ENCODE data around the gene CLMN. TPM values are rescaled to one million over a fixed set of nuclear protein-coding genes. Genes with fewer than 3 reads are reported as not detected.

The CLMN gene, protein sequence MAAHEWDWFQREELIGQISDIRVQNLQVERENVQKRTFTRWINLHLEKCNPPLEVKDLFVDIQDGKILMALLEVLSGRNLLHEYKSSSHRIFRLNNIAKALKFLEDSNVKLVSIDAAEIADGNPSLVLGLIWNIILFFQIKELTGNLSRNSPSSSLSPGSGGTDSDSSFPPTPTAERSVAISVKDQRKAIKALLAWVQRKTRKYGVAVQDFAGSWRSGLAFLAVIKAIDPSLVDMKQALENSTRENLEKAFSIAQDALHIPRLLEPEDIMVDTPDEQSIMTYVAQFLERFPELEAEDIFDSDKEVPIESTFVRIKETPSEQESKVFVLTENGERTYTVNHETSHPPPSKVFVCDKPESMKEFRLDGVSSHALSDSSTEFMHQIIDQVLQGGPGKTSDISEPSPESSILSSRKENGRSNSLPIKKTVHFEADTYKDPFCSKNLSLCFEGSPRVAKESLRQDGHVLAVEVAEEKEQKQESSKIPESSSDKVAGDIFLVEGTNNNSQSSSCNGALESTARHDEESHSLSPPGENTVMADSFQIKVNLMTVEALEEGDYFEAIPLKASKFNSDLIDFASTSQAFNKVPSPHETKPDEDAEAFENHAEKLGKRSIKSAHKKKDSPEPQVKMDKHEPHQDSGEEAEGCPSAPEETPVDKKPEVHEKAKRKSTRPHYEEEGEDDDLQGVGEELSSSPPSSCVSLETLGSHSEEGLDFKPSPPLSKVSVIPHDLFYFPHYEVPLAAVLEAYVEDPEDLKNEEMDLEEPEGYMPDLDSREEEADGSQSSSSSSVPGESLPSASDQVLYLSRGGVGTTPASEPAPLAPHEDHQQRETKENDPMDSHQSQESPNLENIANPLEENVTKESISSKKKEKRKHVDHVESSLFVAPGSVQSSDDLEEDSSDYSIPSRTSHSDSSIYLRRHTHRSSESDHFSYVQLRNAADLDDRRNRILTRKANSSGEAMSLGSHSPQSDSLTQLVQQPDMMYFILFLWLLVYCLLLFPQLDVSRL
- 1.1 and 1.5 TPM in 2 replicates for total RNA-seq

GRCh38 chr14:95319312-95320077 is at the start of gene CLMN:
TSS of gene CLMN (minus strand) at chr14:95319908. CDS start at chr14:95319792, 116 bp downstream.
- H3K4me2 ChIP-seq (ENCODE audit: insufficient read depth, low read length), result peak within 1 kb of the TSS; percentile 80
- DNase-seq (ENCODE audit: insufficient read length, low spot score, missing footprints), result peak; percentile 94
- H3K27me3 ChIP-seq (ENCODE audit: insufficient read depth, low read length), result peaks cover 14% of the 10 kb centered on the region
- no peaks in the 10 kb centered on the region for H3K9me3 ChIP-seq (ENCODE audit: low read depth, low read length)
- H4K20me1 ChIP-seq (ENCODE audit: insufficient read depth, low read length), result no peaks in the 10 kb centered on the region
- TF ChIP-seq, protein P1, sequence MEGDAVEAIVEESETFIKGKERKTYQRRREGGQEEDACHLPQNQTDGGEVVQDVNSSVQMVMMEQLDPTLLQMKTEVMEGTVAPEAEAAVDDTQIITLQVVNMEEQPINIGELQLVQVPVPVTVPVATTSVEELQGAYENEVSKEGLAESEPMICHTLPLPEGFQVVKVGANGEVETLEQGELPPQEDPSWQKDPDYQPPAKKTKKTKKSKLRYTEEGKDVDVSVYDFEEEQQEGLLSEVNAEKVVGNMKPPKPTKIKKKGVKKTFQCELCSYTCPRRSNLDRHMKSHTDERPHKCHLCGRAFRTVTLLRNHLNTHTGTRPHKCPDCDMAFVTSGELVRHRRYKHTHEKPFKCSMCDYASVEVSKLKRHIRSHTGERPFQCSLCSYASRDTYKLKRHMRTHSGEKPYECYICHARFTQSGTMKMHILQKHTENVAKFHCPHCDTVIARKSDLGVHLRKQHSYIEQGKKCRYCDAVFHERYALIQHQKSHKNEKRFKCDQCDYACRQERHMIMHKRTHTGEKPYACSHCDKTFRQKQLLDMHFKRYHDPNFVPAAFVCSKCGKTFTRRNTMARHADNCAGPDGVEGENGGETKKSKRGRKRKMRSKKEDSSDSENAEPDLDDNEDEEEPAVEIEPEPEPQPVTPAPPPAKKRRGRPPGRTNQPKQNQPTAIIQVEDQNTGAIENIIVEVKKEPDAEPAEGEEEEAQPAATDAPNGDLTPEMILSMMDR (IDR thresholded peaks at IDR 0.05; ENCODE audit: extremely low read depth, low read depth, low read length), result no peak
- H3K4me3 ChIP-seq (ENCODE audit: insufficient read depth, low read length), result peak within 1 kb of the TSS; percentile 65
- peaks cover 5% of the 10 kb centered on the region for H3K4me1 ChIP-seq (ENCODE audit: insufficient read depth, low read length)
- H3K27ac ChIP-seq (ENCODE audit: low read depth, low read length), result no peak within 1 kb of the TSS
- no peaks in the 10 kb centered on the region for H3K79me2 ChIP-seq (ENCODE audit: insufficient read depth, low read length)
- H3K36me3 ChIP-seq (ENCODE audit: insufficient read depth, low read length), result no peaks in the 10 kb centered on the region
- no peak within 1 kb of the TSS for H2AFZ ChIP-seq (ENCODE audit: low read length)

GRCh38 chr14:95365401-95365800 is 45.7 kb upstream of the CLMN start:
- Histone ChIP-seq H4K20me1 (ENCODE audit: insufficient read depth, low read length) (no peaks in the 10 kb centered on the region), H3K27ac (ENCODE audit: low read depth, low read length) (no peak overlapping the region), H3K36me3 (ENCODE audit: insufficient read depth, low read length) (no peaks in the 10 kb centered on the region), H3K4me2 (ENCODE audit: insufficient read depth, low read length) (no peak overlapping the region), H3K9me3 (ENCODE audit: low read depth, low read length) (no peaks in the 10 kb centered on the region), H3K79me2 (ENCODE audit: insufficient read depth, low read length) (no peaks in the 10 kb centered on the region), H2AFZ (ENCODE audit: low read length) (no peak overlapping the region), H3K27me3 (ENCODE audit: insufficient read depth, low read length) (peaks cover 10% of the 10 kb centered on the region), H3K4me1 (ENCODE audit: insufficient read depth, low read length) (peaks cover 2% of the 10 kb centered on the region), H3K4me3 (ENCODE audit: insufficient read depth, low read length) (no peak overlapping the region)
- TF ChIP-seq, protein P1 (IDR thresholded peaks at IDR 0.05; ENCODE audit: extremely low read depth, low read depth, low read length), result no peak
- DNase-seq (ENCODE audit: insufficient read length, low spot score, missing footprints), result no peak

DNA sequence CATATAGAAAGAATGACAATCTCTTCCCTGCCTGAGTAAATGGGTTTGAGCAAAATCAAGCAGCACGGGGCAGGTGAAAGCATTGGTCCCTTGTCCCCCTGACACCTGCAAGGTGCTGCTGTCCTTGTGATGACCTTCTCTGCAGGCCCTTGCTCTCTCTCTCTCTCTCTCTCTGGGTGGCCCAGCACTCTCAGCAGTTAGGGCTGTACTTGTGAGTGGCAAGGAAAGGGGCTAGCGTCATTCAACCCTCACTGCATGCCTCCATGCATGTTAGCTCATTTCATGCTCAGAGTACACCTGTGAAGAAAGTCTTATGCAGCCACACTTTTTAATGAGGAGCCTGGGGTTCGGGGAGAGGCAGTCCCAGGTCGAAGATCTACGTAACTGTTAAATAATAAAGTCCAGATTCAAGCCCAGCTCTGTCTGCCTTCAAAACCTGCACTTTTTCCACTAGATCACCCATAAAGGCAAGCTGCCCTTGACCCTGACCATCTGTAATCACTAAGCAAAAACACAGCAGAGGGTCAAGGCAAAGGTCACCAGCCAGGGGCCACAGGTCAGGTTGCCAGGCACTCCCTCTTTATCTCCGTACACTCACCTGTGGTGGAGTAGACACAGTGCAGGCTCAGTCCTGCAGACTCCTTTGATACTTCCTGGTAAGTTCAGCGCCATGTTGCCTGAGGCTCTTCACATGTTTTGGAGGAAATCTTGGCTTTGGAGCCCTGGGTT is 44.9 kb upstream of the CLMN start:
- Histone ChIP-seq H2AFZ (ENCODE audit: low read length) (no peak overlapping the region), H3K79me2 (ENCODE audit: insufficient read depth, low read length) (no peaks in the 10 kb centered on the region), H3K4me2 (ENCODE audit: insufficient read depth, low read length) (no peak overlapping the region), H3K36me3 (ENCODE audit: insufficient read depth, low read length) (no peaks in the 10 kb centered on the region), H3K4me3 (ENCODE audit: insufficient read depth, low read length) (no peak overlapping the region), H4K20me1 (ENCODE audit: insufficient read depth, low read length) (no peaks in the 10 kb centered on the region), H3K27me3 (ENCODE audit: insufficient read depth, low read length) (peaks cover 10% of the 10 kb centered on the region), H3K27ac (ENCODE audit: low read depth, low read length) (no peak overlapping the region), H3K9me3 (ENCODE audit: low read depth, low read length) (no peaks in the 10 kb centered on the region), H3K4me1 (ENCODE audit: insufficient read depth, low read length) (peaks cover 2% of the 10 kb centered on the region)
- TF ChIP-seq, protein P1 (IDR thresholded peaks at IDR 0.05; ENCODE audit: extremely low read depth, low read depth, low read length), result no peak
- DNase-seq (ENCODE audit: insufficient read length, low spot score, missing footprints), result no peak
